HepG2 (cell line): ENCODE measurements around the gene CPLX3. TPM values are rescaled to one million over a fixed set of nuclear protein-coding genes. Genes with fewer than 3 reads are reported as not detected.

Experiments used
- FOXA1 ChIP-seq, 2 experiments: fragments of 450-650 bp in 1 of 2; sonication (generic) in 1 of 2; formaldehyde crosslinking in 1 of 2; IDR thresholded peaks; 2 replicates each; pipeline versions ENCODE4 v1.4.0 to v1.6.1; 2016 to 2020; ENCODE audit warnings: missing genetic modification reagents in 1 of 2
- HOXD1 ChIP-seq: sonication (generic); formaldehyde crosslinking; IDR thresholded peaks from 2 replicates; pipeline ENCODE4 v1.5.0; 2020; ENCODE audit warnings: missing genetic modification reagents
- KDM2A ChIP-seq: sonication (generic); formaldehyde crosslinking; IDR thresholded peaks from 2 replicates; pipeline ENCODE4 v1.4.0; 2020; ENCODE audit warnings: low read depth, missing genetic modification reagents, borderline replicate concordance
- KDM4B ChIP-seq: sonication (generic); formaldehyde crosslinking; IDR thresholded peaks from 2 replicates; pipeline ENCODE4 v1.4.0; 2020; ENCODE audit warnings: missing genetic modification reagents
- LCORL ChIP-seq, 2 experiments: fragments of 450-650 bp in 1 of 2; sonication (generic) in 1 of 2; formaldehyde crosslinking in 1 of 2; IDR thresholded peaks; 2 replicates each; pipeline versions ENCODE4 v1.5.0 to v1.6.1; 2017 to 2020; ENCODE audit warnings: antibody characterized with exemption in 1 of 2, missing genetic modification reagents in 1 of 2
- MIER2 ChIP-seq: IDR thresholded peaks from 2 replicates; pipeline ENCODE4 v1.6.1; 2016; ENCODE audit warnings: missing biosample characterization, missing genetic modification reagents
- NFE2 ChIP-seq: sonication (generic); formaldehyde crosslinking; IDR thresholded peaks from 2 replicates; pipeline ENCODE4 v1.4.0; 2020; ENCODE audit warnings: missing genetic modification reagents
- ZNF256 ChIP-seq: sonication (generic); formaldehyde crosslinking; conservative IDR thresholded peaks from 2 replicates; pipeline ENCODE4 v1.4.0; 2020; ENCODE audit warnings: missing genetic modification reagents
- ZNF317 ChIP-seq: sonication (generic); formaldehyde crosslinking; IDR thresholded peaks from 2 replicates; pipeline ENCODE4 v1.5.0; 2020; ENCODE audit warnings: mild to moderate bottlenecking, missing genetic modification reagents
- ZNF441 ChIP-seq: sonication (generic); formaldehyde crosslinking; IDR thresholded peaks from 2 replicates; pipeline ENCODE4 v1.7.0; 2021; ENCODE audit warnings: missing genetic modification reagents, borderline replicate concordance
- ZNF749 ChIP-seq: sonication (generic); formaldehyde crosslinking; IDR thresholded peaks from 2 replicates; pipeline ENCODE4 v1.8.0; 2022; ENCODE audit warnings: mild to moderate bottlenecking, missing genetic modification reagents, moderate library complexity, borderline replicate concordance
- polyA plus RNA-seq, 8 experiments: library from polyadenylated mRNA; depleted of rRNA in 3 of 8; stranded (reverse) in 7 of 8; unstranded in 1 of 8; fragments of >200 nt; fragmentation: Illumina TruSeq in 4 of 8; extraction: Trizol in 4 of 8; gene quantifications; 2 replicates each; pipeline versions ENCODE4 v1.2.1 to v1.2.3, GENCODE V29; 2011 to 2016; ENCODE audit warnings: low read depth in 4 of 8, missing spikeins in 1 of 8, mixed read lengths in 1 of 8; ENCODE audit not compliant: insufficient read depth in 1 of 8
- total RNA-seq, 5 experiments: library from RNA; depleted of rRNA; stranded (reverse); fragments of >200 nt; fragmentation: Illumina TruSeq; extraction: Trizol; gene quantifications; 2 replicates each; pipeline ENCODE4 v1.2.3, GENCODE V29; 2016; ENCODE audit warnings: low read depth in 1 of 5
- TF ChIP-seq, protein P1 (sequence below): sonication (generic); formaldehyde crosslinking; IDR thresholded peaks from 2 replicates; pipeline ENCODE4 v1.4.0; 2020; ENCODE audit warnings: mild to moderate bottlenecking, missing genetic modification reagents
- TF ChIP-seq, protein P2 (sequence below): sonication (generic); formaldehyde crosslinking; IDR thresholded peaks from 2 replicates; pipeline ENCODE4 v1.4.0; 2020; ENCODE audit warnings: missing genetic modification reagents
- TF ChIP-seq, protein P3 (sequence below): sonication (generic); formaldehyde crosslinking; IDR thresholded peaks from 2 replicates; pipeline ENCODE4 v1.4.0; 2020; ENCODE audit warnings: missing genetic modification reagents
- TF ChIP-seq, protein P4 (sequence below): sonication (generic); formaldehyde crosslinking; IDR thresholded peaks from 2 replicates; pipeline ENCODE4 v1.5.0; 2020; ENCODE audit warnings: missing genetic modification reagents

Gene CPLX3
- total and polyA plus RNA-seq, 2 of the 13 experiments (the other 11 are each of a cell fraction or from before 2014, with no cell fraction given), result not detected

DNA sequence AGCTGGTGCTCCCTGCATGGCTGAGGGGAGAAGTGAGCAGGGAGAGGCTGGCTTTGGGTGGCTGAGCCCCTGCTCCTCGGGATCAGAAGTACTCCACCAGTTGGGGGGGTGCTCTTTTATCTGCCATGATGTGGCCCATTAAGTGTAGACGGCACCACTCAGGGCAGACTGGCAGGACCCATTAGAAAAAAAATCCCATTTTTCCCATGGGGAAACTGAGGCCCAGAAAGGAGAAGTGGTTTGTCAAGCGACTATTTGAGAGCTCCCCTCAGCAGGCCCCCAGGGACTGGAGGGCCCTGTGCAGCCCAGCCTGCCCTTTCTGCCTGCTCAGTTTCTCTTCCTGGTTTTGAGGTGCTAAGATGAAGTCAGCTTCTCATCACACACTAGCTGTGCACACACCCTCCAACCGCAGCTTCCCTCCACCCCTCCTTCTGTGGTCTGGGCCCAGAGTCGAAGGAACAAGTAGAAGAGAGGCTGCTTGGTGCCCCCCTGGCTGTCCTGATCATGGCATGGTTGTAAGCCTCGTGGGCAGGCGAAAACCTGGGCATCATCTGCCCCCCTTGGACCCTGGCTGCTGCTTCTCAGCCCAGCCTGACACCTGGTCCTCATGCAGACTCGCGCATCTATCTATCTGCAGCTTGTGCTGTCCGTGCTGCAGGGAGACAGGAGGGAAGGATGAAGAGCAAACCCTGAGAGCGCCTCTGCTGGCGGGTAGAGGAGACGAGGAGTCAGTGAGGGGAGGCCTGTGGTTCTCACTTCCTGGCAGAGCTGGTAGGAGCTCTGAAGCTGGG, 39.0 kb upstream of the CPLX3 start (continued):
- TF ChIP-seq, protein P1, sequence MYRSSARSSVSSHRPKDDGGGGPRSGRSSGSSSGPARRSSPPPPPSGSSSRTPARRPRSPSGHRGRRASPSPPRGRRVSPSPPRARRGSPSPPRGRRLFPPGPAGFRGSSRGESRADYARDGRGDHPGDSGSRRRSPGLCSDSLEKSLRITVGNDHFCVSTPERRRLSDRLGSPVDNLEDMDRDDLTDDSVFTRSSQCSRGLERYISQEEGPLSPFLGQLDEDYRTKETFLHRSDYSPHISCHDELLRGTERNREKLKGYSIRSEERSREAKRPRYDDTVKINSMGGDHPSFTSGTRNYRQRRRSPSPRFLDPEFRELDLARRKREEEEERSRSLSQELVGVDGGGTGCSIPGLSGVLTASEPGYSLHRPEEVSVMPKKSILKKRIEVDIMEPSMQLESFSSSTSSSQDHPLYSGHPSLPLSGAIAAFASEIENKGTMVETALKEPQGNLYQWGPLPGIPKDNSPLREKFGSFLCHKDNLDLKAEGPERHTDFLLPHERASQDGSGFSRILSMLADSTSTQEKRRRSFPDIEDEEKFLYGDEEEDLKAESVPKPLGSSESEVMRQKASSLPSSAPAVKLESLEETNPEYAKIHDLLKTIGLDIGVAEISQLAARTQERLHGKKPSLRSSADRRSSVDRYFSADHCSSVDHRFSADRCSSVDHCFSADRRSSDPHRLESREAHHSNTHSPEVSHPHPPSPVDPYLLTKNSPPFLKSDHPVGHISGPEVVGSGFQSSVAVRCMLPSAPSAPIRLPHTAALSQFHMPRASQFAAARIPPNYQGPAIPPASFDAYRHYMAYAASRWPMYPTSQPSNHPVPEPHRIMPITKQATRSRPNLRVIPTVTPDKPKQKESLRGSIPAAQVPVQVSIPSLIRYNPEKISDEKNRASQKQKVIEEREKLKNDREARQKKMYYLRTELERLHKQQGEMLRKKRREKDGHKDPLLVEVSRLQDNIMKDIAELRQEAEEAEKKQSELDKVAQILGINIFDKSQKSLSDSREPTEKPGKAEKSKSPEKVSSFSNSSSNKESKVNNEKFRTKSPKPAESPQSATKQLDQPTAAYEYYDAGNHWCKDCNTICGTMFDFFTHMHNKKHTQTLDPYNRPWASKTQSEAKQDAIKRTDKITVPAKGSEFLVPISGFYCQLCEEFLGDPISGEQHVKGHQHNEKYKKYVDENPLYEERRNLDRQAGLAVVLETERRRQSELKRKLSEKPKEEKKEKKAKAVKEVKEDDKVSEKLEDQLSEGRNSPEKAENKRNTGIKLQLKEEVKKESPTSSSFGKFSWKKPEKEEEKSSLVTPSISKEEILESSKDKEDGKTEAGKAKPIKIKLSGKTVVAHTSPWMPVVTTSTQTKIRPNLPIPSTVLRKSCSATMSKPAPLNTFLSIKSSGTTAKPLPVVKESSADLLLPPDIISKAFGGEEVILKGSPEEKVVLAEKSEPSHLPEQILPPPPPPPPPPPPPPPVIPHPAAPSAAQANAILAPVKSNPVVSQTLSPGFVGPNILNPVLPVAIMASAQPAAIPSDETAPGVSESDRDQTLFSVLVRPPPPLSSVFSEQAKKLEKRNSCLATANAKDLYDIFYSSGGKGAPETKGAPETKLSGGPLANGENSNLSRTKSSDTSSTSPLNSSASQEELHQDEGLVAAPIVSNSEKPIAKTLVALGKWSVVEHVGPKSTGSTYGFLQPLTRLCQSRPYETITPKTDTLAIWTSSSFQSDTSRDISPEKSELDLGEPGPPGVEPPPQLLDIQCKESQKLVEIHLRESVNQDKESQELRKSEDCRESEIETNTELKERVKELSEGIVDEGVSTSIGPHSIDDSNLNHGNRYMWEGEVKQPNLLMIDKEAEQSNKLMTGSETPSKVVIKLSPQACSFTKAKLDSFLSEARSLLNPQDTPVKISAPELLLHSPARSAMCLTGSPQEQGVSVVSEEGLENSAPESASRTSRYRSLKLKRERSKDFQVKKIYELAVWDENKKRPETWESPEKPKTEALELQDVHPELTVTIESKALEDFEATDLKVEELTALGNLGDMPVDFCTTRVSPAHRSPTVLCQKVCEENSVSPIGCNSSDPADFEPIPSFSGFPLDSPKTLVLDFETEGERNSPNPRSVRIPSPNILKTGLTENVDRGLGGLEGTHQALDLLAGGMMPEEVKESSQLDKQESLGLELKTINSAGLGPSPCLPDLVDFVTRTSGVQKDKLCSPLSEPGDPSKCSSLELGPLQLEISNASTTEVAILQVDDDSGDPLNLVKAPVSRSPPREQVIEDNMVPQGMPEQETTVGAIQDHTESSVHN (CRISPR knock-in tag), result no peak
- TF ChIP-seq, protein P2, sequence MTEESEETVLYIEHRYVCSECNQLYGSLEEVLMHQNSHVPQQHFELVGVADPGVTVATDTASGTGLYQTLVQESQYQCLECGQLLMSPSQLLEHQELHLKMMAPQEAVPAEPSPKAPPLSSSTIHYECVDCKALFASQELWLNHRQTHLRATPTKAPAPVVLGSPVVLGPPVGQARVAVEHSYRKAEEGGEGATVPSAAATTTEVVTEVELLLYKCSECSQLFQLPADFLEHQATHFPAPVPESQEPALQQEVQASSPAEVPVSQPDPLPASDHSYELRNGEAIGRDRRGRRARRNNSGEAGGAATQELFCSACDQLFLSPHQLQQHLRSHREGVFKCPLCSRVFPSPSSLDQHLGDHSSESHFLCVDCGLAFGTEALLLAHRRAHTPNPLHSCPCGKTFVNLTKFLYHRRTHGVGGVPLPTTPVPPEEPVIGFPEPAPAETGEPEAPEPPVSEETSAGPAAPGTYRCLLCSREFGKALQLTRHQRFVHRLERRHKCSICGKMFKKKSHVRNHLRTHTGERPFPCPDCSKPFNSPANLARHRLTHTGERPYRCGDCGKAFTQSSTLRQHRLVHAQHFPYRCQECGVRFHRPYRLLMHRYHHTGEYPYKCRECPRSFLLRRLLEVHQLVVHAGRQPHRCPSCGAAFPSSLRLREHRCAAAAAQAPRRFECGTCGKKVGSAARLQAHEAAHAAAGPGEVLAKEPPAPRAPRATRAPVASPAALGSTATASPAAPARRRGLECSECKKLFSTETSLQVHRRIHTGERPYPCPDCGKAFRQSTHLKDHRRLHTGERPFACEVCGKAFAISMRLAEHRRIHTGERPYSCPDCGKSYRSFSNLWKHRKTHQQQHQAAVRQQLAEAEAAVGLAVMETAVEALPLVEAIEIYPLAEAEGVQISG (CRISPR knock-in tag), result no peak
- TF ChIP-seq LCORL (IDR thresholded peaks at IDR 0.05), result no peak
- TF ChIP-seq LCORL (CRISPR knock-in tag; IDR thresholded peaks at IDR 0.05), result no peak
- TF ChIP-seq KDM2A (CRISPR knock-in tag), result peak; percentile 22; the same call in 1 of the 2 replicates
- TF ChIP-seq, protein P3, sequence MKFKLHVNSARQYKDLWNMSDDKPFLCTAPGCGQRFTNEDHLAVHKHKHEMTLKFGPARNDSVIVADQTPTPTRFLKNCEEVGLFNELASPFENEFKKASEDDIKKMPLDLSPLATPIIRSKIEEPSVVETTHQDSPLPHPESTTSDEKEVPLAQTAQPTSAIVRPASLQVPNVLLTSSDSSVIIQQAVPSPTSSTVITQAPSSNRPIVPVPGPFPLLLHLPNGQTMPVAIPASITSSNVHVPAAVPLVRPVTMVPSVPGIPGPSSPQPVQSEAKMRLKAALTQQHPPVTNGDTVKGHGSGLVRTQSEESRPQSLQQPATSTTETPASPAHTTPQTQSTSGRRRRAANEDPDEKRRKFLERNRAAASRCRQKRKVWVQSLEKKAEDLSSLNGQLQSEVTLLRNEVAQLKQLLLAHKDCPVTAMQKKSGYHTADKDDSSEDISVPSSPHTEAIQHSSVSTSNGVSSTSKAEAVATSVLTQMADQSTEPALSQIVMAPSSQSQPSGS (CRISPR knock-in tag), result no peak
- TF ChIP-seq ZNF256, result no peak
- TF ChIP-seq HOXD1 (CRISPR knock-in tag), result no peak
- TF ChIP-seq ZNF317 (CRISPR knock-in tag), result no peak
- TF ChIP-seq, protein P4, sequence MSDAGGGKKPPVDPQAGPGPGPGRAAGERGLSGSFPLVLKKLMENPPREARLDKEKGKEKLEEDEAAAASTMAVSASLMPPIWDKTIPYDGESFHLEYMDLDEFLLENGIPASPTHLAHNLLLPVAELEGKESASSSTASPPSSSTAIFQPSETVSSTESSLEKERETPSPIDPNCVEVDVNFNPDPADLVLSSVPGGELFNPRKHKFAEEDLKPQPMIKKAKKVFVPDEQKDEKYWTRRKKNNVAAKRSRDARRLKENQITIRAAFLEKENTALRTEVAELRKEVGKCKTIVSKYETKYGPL (CRISPR knock-in tag), result no peak
- no peak for TF ChIP-seq MIER2 (CRISPR knock-in tag)
- TF ChIP-seq NFE2 (CRISPR knock-in tag), result no peak
- no peak for TF ChIP-seq FOXA1 (IDR thresholded peaks at IDR 0.05)
- TF ChIP-seq FOXA1 (CRISPR knock-in tag; IDR thresholded peaks at IDR 0.05), result no peak
- TF ChIP-seq KDM4B (CRISPR knock-in tag), result no peak
- TF ChIP-seq ZNF749 (CRISPR knock-in tag), result no peak
- no peak for TF ChIP-seq ZNF441
